ENCODE measurements around the gene DLGAP4.

The DLGAP4 gene

GRCh38 chr20:36270744-36271638, 35.1 kb upstream of the DLGAP4 start:
- Mint-ChIP-seq H3K36me3 (no peaks in the 10 kb centered on the region), H3K9me3 (no peaks in the 10 kb centered on the region), H3K4me1 (no peaks in the 10 kb centered on the region), H3K4me3 (no peak overlapping the region), H3K27me3 (peaks cover 12% of the 10 kb centered on the region), H3K27ac (no peak overlapping the region)
- CTCF ChIA-PET: interaction anchor here (1.0 to 1.2 kb wide), 2 partner anchors 129 kb away, joined by 4 to 5 read pairs; no protein-coding TSS in a partner anchor
- no peak for DNase-seq

DNA sequence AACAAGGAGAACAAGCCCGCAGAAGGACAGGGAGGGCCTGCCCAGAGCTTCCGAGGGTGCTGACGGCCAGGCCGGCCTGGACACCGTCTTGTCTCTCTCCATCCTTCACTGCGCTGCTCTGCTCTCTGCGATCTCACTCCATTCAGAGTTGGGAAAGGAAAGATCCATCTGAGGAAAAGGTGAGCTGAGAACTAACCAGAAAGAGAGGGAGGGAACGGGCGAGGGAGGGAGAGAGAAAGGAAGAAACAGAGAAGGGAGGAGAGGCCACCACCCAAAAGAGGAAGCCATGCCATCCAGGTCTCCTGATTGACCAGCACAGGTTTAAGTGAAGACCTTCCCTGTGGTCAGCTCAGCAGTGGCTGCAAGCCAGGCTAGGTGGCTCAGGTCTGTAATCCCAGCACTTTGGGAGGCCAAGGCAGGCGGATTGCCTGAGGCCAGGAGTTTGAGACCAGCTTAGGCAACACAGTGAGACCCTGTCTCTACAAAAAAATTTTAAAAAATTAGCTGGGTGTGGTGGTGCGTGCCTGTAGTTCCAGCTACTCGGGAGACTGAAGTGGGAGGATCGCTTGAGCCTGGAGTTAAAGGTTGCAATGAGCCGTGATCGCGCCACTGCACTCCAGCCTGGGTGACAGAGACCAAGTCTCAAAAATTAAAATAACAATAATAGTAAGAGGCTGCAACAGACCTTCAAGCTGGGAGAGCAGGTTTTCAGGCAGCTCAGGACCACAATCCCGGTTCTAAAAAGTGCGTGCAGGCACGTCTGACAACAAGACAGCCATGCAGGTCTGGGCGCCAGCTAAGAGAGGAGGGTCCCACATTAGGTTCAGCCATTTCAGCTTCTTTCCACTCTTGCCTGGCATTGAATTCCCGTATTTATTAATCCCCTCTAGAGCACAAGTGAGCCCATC, 34.2 kb upstream of the DLGAP4 start:
- Mint-ChIP-seq H3K27me3 (peaks cover 15% of the 10 kb centered on the region), H3K27ac (no peak overlapping the region), H3K4me3 (no peak overlapping the region), H3K36me3 (no peaks in the 10 kb centered on the region), H3K9me3 (no peaks in the 10 kb centered on the region), H3K4me1 (no peaks in the 10 kb centered on the region)
- DNase-seq: no peak
- CTCF ChIA-PET: interaction anchor here (0.6 to 2.0 kb wide), 4 partner anchors 128 to 307 kb away, joined by 3 to 9 read pairs (median 4); no protein-coding TSS in a partner anchor

DNA sequence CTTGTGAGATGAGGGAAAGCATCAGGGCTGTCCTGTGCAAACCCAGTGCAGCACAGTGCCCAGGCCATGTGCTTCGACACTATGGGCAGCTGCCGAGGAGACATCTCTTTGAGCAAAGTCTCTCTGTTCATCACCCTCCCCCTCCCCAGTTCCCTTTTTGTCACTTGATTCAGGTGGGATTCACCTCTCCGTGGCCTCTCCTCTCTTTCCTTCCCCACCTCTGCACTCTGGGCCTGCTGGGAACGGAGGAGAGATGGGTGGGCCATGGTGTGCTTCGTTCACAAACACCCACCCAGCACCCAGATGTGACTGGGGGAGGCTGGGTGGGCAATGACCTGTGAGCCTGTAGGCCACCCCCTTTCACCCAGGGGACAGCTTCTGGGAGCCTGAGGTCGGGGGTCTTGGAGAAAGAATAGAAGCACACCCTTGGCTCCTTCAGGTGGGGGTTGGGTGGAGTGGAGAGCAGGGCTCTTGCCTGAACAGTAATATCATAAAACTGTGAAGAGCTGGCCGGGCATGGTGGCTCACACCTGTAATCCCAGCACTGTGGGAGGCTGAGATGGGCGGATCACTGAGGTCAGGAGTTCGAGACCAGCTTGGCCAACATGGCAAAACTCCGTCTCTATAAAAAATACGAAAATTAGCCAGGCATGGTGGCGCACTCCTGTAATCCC, 33.5 kb upstream of the DLGAP4 start:
- Mint-ChIP-seq H3K4me3 (no peak overlapping the region), H3K4me1 (no peaks in the 10 kb centered on the region), H3K9me3 (no peaks in the 10 kb centered on the region), H3K27me3 (peaks cover 20% of the 10 kb centered on the region), H3K36me3 (no peaks in the 10 kb centered on the region), H3K27ac (no peak overlapping the region)
- CTCF ChIA-PET: interaction anchor here (0.6 to 2.0 kb wide), 7 partner anchors 70 to 308 kb away, joined by 3 to 11 read pairs (median 4); no protein-coding TSS in a partner anchor
- DNase-seq: no peak

GRCh38 chr20:36273414-36274180, 32.5 kb upstream of the DLGAP4 start:
- no peak overlapping the region for H3K27ac Mint-ChIP-seq
- DNase-seq: peak; percentile 40
- no peaks in the 10 kb centered on the region for H3K36me3 Mint-ChIP-seq
- H3K4me1 Mint-ChIP-seq: no peaks in the 10 kb centered on the region
- H3K9me3 Mint-ChIP-seq: no peaks in the 10 kb centered on the region
- CTCF ChIA-PET: interaction anchor here (0.9 to 2.0 kb wide), 5 partner anchors 17 to 166 kb away, joined by 3 to 11 read pairs (median 4); no protein-coding TSS in a partner anchor
- H3K4me3 Mint-ChIP-seq: no peak overlapping the region
- H3K27me3 Mint-ChIP-seq: peaks cover 20% of the 10 kb centered on the region

- Mint-ChIP-seq H3K4me3 (no peak overlapping the region), H3K4me1 (no peaks in the 10 kb centered on the region), H3K27ac (no peak overlapping the region), H3K27me3 (peaks cover 20% of the 10 kb centered on the region), H3K36me3 (no peaks in the 10 kb centered on the region), H3K9me3 (no peaks in the 10 kb centered on the region)
- CTCF ChIA-PET: interaction anchor here (0.9 to 1.6 kb wide), 4 partner anchors 16 to 144 kb away, joined by 3 to 11 read pairs (median 4); no protein-coding TSS in a partner anchor
- DNase-seq: no peak
These were observed 31.8 kb upstream of the DLGAP4 start for GRCh38 chr20:36274181-36274841.

DNA sequence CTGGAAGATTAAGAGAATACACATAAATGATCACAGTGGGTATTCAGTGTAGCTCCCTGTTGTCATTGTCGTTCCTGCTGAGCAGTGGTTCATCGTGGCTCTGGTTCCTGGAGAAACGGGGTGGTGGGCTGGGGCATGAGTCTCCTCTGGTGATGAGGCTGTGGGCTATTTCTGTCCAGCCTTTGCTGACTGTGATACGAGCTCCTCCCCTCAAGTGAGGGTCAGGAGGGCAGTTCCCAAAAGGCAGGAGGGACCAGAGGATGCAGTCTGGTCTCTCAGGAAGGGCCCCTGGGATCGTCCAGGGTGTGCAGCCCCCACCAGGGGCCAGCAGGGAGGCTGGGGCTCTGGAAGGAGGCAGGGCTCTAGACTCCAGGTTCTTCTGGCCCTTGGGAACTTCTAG, 31.1 kb upstream of the DLGAP4 start:
- Mint-ChIP-seq H3K4me1 (no peaks in the 10 kb centered on the region), H3K27ac (no peak overlapping the region), H3K36me3 (no peaks in the 10 kb centered on the region), H3K27me3 (peaks cover 20% of the 10 kb centered on the region), H3K4me3 (no peak overlapping the region), H3K9me3 (no peaks in the 10 kb centered on the region)
- CTCF ChIA-PET: no interaction called here
- DNase-seq: no peak

DNA sequence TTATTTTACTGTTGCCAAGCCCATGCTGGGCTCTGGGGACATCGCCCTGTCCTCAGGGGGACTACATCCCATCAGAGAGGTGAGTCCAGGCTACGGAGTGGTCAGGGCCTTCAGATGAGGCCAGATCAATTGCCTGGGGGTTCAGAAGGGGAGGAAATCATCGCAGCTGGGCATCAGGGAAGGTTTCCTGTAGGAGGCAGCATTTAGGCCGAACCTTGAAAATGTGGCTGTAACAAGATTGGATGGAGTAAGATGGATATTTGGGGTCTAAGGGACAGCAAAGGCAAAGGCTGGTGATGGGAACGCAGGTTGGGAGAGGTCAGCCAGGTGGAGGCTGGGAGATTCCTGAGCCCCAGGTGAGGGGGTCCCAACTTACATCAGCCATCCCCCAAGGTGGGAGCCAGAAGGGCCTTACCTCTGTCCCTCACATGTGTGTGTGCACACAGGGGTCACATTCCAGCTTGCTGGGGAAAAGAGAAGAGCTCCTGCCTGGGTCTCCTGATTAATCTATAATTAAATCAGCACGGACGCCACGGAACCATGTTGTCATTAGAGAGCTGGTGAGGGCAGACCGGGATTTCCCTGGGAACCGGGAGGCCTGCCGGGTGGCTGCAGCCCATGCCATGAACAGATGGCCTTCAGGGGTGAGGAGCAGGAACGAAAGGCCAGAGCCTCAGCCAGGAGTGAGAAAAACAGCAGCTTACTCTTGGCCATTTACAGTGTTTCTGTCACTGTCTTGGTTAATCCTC, 30.5 kb upstream of the DLGAP4 start:
- no peak for DNase-seq
- H3K36me3 Mint-ChIP-seq: no peaks in the 10 kb centered on the region
- H3K27ac Mint-ChIP-seq: no peak overlapping the region
- CTCF ChIA-PET: no interaction called here
- peaks cover 20% of the 10 kb centered on the region for H3K27me3 Mint-ChIP-seq
- no peak overlapping the region for H3K4me3 Mint-ChIP-seq
- no peaks in the 10 kb centered on the region for H3K9me3 Mint-ChIP-seq
- no peaks in the 10 kb centered on the region for H3K4me1 Mint-ChIP-seq

- H3K9me3 Mint-ChIP-seq: no peaks in the 10 kb centered on the region
- H3K4me1 Mint-ChIP-seq: no peaks in the 10 kb centered on the region
- CTCF ChIA-PET: no interaction called here
- no peak overlapping the region for H3K27ac Mint-ChIP-seq
- H3K4me3 Mint-ChIP-seq: no peak overlapping the region
- no peaks in the 10 kb centered on the region for H3K36me3 Mint-ChIP-seq
- peaks cover 26% of the 10 kb centered on the region for H3K27me3 Mint-ChIP-seq
- no peak for DNase-seq
These were observed 28.6 kb upstream of the DLGAP4 start for GRCh38 chr20:36277546-36277945.

- no peak for DNase-seq
- CTCF ChIA-PET: interaction anchor here (0.7 kb wide), 1 partner anchor 287 kb away, joined by 3 read pairs; no protein-coding TSS in a partner anchor
- Mint-ChIP-seq H3K27ac (no peak overlapping the region), H3K27me3 (peaks cover 23% of the 10 kb centered on the region), H3K4me1 (no peaks in the 10 kb centered on the region), H3K36me3 (no peaks in the 10 kb centered on the region), H3K9me3 (no peaks in the 10 kb centered on the region), H3K4me3 (no peak overlapping the region)
These were observed 26.8 kb upstream of the DLGAP4 start for GRCh38 chr20:36279362-36279761.

DNA sequence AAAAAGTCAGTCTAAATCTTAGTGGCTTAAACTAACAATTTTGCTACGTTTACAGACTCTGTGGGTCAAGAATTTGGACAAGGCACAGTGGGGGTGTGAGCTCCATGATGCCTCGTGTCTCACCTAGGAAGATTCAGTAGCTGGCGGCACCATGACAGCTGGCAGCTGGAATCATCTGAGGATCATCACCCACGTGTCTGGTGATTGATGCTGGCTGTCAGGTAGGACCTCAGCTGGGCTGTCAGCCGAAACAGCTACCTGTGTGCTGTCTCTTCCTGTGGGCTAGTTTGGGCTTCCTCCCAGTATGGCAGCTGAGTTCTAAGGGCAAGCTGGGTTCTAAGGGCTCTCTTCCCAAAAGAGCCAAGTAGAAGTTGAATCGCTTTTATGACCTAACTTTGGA, 26.4 kb upstream of the DLGAP4 start:
- no peak overlapping the region for H3K4me3 Mint-ChIP-seq
- no peak overlapping the region for H3K27ac Mint-ChIP-seq
- CTCF ChIA-PET: no interaction called here
- no peaks in the 10 kb centered on the region for H3K9me3 Mint-ChIP-seq
- no peaks in the 10 kb centered on the region for H3K4me1 Mint-ChIP-seq
- peaks cover 23% of the 10 kb centered on the region for H3K27me3 Mint-ChIP-seq
- H3K36me3 Mint-ChIP-seq: no peaks in the 10 kb centered on the region
- no peak for DNase-seq

- Mint-ChIP-seq H3K4me3 (no peak overlapping the region), H3K27me3 (peaks cover 27% of the 10 kb centered on the region), H3K36me3 (no peaks in the 10 kb centered on the region), H3K9me3 (no peaks in the 10 kb centered on the region), H3K27ac (no peak overlapping the region), H3K4me1 (no peaks in the 10 kb centered on the region)
- CTCF ChIA-PET: no interaction called here
- no peak for DNase-seq
These were observed 24.3 kb upstream of the DLGAP4 start for GRCh38 chr20:36281785-36282380.

GRCh38 chr20:36284751-36285150, 21.4 kb upstream of the DLGAP4 start:
- Mint-ChIP-seq H3K36me3 (no peaks in the 10 kb centered on the region), H3K9me3 (no peaks in the 10 kb centered on the region), H3K4me1 (no peaks in the 10 kb centered on the region), H3K27ac (no peak overlapping the region), H3K27me3 (peaks cover 17% of the 10 kb centered on the region), H3K4me3 (no peak overlapping the region)
- CTCF ChIA-PET: no interaction called here
- no peak for DNase-seq

Measured in activated naive CD4-positive, alpha-beta T cell treated with anti-CD3 and anti-CD28 coated beads, Interleukin-2, amount 10 ng/mL, durations not matched to agents 7 days and 5 days (primary cell).